KBM-7 (cell line): ENCODE results near the gene ZNF423.

Source experiments
- DNase-seq: peaks from one replicate; pipeline ENCODE4 v3.0.0-alpha.2; 2015
- in situ Hi-C: fragments of 300-500 bp; cut with MboI; formaldehyde crosslinking; loops from 2 replicates; pipeline ENCODE4 v1.14.3; 2020; ENCODE audit warnings: low sequenced_read_pairs, low pct_unique_long_range_greater_than_20kb, mixed read lengths

The ZNF423 gene

DNA sequence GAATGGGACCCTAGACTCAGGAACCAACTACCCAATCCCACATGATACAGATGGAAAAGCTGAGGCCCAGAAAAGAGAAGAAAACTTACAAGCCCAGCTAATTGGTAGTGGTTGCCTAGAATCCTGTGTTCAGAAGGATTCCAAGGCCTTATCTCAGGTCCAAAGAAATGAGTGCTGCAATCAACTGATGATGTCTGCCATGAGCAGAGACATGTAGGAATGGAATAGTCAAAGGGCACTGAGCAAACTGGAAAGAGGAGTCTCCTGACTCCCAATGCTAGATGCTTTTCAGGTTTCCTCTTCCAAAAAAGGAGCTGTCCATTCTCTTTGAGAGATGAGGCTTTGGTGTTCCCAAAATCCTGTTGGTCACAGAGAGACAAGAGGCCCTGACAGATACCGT is 210.6 kb downstream of the ZNF423 start:
- in situ Hi-C loops: no loop called here

DNA sequence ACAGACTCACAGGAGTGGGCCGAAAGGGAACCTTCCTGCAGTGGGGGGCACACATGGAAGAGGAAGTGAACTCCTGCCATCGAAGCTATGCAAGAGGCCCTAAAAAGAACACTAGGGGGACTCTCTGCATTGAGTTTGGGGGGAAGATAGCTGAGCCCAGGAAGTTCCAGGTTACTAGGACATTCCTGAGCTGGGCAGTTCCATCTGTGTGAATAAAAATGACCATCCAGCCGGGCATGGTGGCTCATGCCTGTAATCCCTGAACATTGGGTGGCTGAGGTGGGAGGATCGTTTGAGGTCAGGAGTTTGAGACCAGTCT is 211.8 kb downstream of the ZNF423 start:
- in situ Hi-C loops: no loop called here
- peak; percentile 3 for DNase-seq

More for the DNA sequence above, 210.6 kb downstream of the ZNF423 start:
- DNase-seq: no peak

DNA sequence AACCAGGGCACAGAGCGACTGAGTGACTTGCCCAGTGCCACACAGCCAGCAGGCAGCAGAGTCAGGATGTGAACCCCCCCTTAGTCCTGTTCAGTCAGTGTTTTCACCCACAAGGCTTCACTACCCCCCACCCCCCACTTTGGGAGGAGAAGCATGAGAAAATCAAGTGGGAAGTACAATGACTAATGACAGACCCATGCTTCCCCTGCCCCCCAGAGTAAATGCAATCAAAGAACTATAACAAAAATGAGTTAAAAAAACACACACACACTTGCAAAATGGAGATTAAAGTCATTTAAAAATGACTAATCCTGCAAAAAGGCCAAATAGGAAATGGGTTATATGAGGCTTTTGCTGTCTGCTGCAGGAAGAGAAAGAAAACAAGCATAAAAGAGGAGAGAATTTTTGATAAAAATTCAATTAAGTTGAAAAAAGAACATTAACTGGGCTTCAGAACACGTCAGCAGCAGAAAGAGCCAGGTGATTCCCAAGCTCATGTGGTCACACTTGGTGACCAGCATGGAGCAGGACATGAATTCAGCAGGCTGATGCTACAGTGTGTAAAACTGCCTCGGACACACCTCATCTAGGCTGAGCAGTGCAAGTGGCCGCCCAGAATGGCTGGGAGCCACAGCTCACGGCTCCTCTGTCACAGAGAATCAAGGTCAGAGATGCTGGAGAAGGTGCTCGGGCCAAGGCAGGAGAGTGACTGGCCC is 212.3 kb downstream of the ZNF423 start:
- in situ Hi-C loops: no loop called here
- DNase-seq: no peak

GRCh38 chr16:49641250-49641649 is 214.7 kb downstream of the ZNF423 start:
- in situ Hi-C loops: no loop called here
- DNase-seq: no peak

DNA sequence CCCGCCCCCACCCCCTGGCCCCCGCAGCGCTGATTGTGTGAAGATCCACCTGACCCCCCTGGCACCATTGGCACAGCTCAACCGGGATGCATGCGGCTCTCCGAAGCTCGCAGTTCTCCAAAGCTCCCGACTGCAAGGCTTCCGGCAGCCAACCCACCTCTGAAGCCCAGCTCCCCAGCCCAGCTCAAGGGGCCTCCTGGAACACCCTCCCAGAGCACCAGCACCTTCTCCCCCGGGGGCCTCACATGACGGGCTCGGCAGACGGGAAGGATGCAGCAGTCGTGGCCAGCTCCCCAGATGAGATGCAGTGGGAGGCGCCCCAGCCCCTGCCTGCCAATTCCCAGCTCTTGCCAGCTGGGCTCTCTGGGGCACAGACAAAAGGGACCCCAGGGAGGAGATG is 215.3 kb downstream of the ZNF423 start:
- in situ Hi-C loops: no loop called here
- DNase-seq: no peak

- no peak for DNase-seq
- in situ Hi-C loops: no loop called here
Observed at GRCh38 chr16:49639739-49640431, 216.0 kb downstream of the ZNF423 start.

- in situ Hi-C loops: no loop called here
- DNase-seq: no peak
Observed at GRCh38 chr16:49638673-49639610, 217.0 kb downstream of the ZNF423 start.

DNA sequence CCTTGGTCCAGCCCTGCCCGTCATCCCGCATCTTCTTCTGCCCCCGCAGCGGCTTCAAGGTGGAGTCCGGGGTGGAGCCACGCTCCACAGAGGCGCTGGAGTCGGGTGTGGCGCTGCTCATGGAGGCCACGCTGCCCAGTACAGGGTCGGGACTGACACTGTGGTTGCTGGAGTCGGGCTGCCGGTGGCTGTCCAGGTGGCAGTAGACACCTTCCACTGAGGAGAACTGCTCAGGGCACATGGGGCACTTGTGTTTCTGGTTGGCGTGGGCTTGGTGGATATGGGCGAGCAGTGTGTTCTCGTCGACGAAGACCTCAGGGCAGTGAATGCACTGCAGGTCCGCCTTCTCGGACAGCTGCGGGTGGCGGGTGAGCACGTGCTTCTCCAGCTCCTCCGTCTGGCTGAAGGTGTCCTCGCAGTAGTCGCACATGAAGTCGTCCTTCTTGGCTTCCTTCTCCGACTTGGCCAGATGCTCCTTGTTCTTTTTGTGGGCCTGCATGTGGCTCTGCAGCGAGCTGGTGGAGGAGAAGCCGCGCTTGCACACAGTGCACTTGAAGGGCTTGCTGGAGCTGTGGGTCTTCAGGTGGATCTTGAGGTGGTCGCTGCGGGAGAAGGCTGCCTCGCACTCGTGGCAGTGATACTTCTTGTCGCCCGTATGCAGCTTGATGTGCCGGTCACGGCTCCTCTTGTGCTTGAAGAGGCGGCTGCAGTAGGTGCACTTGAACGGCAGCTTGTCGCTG is 217.8 kb downstream of the ZNF423 start:
- in situ Hi-C loops: no loop called here
- DNase-seq: no peak

GRCh38 chr16:49637511-49637910 is 218.4 kb downstream of the ZNF423 start:
- DNase-seq: no peak
- in situ Hi-C loops: no loop called here

GRCh38 chr16:49636608-49637007 is 219.3 kb downstream of the ZNF423 start:
- DNase-seq: no peak
- in situ Hi-C loops: no loop called here

- in situ Hi-C loops: no loop called here
- DNase-seq: no peak
Observed at GRCh38 chr16:49635591-49636581, 220.0 kb downstream of the ZNF423 start.

- in situ Hi-C loops: no loop called here
- DNase-seq: no peak
Observed at GRCh38 chr16:49635009-49635350, 220.9 kb downstream of the ZNF423 start.

GRCh38 chr16:49634235-49635008 is 221.5 kb downstream of the ZNF423 start:
- no peak for DNase-seq
- in situ Hi-C loops: no loop called here

- in situ Hi-C loops: no loop called here
Observed at GRCh38 chr16:49632795-49633184, 223.1 kb downstream of the ZNF423 start.

GRCh38 chr16:49632086-49632794 is 223.7 kb downstream of the ZNF423 start:
- no peak for DNase-seq
- in situ Hi-C loops: no loop called here

More at GRCh38 chr16:49632795-49633184, 223.1 kb downstream of the ZNF423 start:
- no peak for DNase-seq

GRCh38 chr16:49631187-49632041 is 224.5 kb downstream of the ZNF423 start:
- in situ Hi-C loops: no loop called here
- no peak for DNase-seq
